Measurements from ENCODE around the gene CCDC157.

GRCh38 chr22:30334646-30335045, 22.2 kb upstream of the CCDC157 start:
- TF ChIP-seq YY1 (IDR thresholded peaks at IDR 0.05; ENCODE audit: low read depth) (no peak), TCF12 (IDR thresholded peaks at IDR 0.05; ENCODE audit: low read depth) (no peak), CREB1 (IDR thresholded peaks at IDR 0.05; ENCODE audit: low read depth) (no peak), USF1 (IDR thresholded peaks at IDR 0.05) (no peak), REST (IDR thresholded peaks at IDR 0.05; ENCODE audit: low read depth) (no peak), CEBPB (IDR thresholded peaks at IDR 0.05) (no peak), EP300 (IDR thresholded peaks at IDR 0.05; ENCODE audit: borderline replicate concordance) (no peak), RAD21 (IDR thresholded peaks at IDR 0.05; ENCODE audit: low read depth) (no peak), TEAD4 (IDR thresholded peaks at IDR 0.05) (no peak), FOXM1 (IDR thresholded peaks at IDR 0.05; ENCODE audit: borderline replicate concordance, low read depth) (no peak), TAF1 (IDR thresholded peaks at IDR 0.05; ENCODE audit: low read depth) (no peak), MAX (IDR thresholded peaks at IDR 0.05) (no peak), NFIC (IDR thresholded peaks at IDR 0.05) (no peak)
